ENCODE results near the gene SLCO4A1.

GRCh38 chr20:62663145-62664018, 21.1 kb downstream of the SLCO4A1 start:
- TF ChIP-seq, protein P1, sequence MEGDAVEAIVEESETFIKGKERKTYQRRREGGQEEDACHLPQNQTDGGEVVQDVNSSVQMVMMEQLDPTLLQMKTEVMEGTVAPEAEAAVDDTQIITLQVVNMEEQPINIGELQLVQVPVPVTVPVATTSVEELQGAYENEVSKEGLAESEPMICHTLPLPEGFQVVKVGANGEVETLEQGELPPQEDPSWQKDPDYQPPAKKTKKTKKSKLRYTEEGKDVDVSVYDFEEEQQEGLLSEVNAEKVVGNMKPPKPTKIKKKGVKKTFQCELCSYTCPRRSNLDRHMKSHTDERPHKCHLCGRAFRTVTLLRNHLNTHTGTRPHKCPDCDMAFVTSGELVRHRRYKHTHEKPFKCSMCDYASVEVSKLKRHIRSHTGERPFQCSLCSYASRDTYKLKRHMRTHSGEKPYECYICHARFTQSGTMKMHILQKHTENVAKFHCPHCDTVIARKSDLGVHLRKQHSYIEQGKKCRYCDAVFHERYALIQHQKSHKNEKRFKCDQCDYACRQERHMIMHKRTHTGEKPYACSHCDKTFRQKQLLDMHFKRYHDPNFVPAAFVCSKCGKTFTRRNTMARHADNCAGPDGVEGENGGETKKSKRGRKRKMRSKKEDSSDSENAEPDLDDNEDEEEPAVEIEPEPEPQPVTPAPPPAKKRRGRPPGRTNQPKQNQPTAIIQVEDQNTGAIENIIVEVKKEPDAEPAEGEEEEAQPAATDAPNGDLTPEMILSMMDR (IDR thresholded peaks at IDR 0.05) = no peak
- no peak for TF ChIP-seq POLR2A (IDR thresholded peaks at IDR 0.05)
